ENCODE measurements around the gene LCLAT1. TPM values are rescaled to one million over a fixed set of nuclear protein-coding genes. Genes with fewer than 3 reads are reported as not detected.

LCLAT1 gene
- total RNA-seq, 1 donor from 2014 or later = 16.0 TPM

- TF ChIP-seq, protein P1, sequence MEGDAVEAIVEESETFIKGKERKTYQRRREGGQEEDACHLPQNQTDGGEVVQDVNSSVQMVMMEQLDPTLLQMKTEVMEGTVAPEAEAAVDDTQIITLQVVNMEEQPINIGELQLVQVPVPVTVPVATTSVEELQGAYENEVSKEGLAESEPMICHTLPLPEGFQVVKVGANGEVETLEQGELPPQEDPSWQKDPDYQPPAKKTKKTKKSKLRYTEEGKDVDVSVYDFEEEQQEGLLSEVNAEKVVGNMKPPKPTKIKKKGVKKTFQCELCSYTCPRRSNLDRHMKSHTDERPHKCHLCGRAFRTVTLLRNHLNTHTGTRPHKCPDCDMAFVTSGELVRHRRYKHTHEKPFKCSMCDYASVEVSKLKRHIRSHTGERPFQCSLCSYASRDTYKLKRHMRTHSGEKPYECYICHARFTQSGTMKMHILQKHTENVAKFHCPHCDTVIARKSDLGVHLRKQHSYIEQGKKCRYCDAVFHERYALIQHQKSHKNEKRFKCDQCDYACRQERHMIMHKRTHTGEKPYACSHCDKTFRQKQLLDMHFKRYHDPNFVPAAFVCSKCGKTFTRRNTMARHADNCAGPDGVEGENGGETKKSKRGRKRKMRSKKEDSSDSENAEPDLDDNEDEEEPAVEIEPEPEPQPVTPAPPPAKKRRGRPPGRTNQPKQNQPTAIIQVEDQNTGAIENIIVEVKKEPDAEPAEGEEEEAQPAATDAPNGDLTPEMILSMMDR (IDR thresholded peaks at IDR 0.05; ENCODE audit: partially characterized antibody, unreplicated experiment) = no peak
- H3K27me3 Mint-ChIP-seq (ENCODE audit: unreplicated experiment) = peaks cover 4% of the 10 kb centered on the region
- no peak overlapping the region for H3K4me3 Mint-ChIP-seq (ENCODE audit: unreplicated experiment)
- no peak for DNase-seq
- H3K9me3 Mint-ChIP-seq (ENCODE audit: unreplicated experiment) = no peaks in the 10 kb centered on the region
- H3K27ac Mint-ChIP-seq (ENCODE audit: unreplicated experiment) = no peak overlapping the region
- H3K36me3 Mint-ChIP-seq (ENCODE audit: unreplicated experiment) = no peaks in the 10 kb centered on the region
- no peaks in the 10 kb centered on the region for H3K4me1 Mint-ChIP-seq (ENCODE audit: low read depth, unreplicated experiment)
Observed at GRCh38 chr2:30656079-30656478, 209.0 kb downstream of the LCLAT1 start.

DNA sequence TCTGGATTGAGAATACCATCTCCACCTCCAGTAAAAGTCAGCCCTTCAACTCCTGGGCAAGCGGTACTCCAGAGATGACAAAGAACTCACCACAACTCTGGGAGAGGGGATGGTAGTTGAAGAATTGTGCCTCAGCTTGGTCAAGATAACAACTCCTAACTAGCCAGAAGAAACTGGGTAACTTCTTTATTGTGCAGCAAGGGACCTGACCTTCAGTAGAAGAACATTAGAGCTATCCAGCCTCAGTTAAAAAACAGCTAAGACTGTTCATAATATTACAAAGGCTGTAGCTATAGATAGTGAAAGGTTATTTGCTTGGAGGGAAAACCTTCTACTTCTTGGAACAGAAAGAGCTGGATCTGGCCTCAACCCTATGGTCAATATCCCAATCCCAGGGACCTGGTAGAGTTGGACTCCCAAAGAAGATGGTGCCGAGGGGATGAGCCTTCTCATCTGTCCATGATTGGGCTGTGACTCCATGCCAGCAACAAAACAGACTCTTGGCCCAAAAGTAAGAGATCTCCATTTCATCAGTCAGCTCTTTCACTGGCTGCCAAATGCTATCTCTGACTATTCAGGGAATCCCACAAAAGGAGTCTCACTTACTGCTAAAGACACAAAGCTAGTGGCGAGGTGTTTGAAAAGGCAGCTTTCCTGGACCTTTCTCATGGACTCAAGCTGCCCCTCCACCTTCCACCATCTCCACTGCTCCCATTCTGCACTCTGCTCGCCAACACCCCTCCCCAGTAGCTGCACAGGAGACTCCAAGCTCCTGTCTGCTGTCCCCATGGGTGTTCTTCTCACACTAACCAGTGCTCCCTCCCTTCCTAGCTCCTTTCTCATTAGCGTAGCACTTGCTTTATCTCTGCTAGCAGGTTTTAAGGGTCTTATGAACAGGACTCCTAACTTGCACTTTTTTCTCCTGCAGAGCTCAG, 214.4 kb downstream of the LCLAT1 start:
- H3K4me3 Mint-ChIP-seq (ENCODE audit: unreplicated experiment) = no peak overlapping the region
- TF ChIP-seq, protein P1 (IDR thresholded peaks at IDR 0.05; ENCODE audit: partially characterized antibody, unreplicated experiment) = no peak
- H3K36me3 Mint-ChIP-seq (ENCODE audit: unreplicated experiment) = no peaks in the 10 kb centered on the region
- H3K27me3 Mint-ChIP-seq (ENCODE audit: unreplicated experiment) = no peaks in the 10 kb centered on the region
- H3K9me3 Mint-ChIP-seq (ENCODE audit: unreplicated experiment) = peaks cover 2% of the 10 kb centered on the region
- no peak overlapping the region for H3K27ac Mint-ChIP-seq (ENCODE audit: unreplicated experiment)
- no peak for DNase-seq
- H3K4me1 Mint-ChIP-seq (ENCODE audit: low read depth, unreplicated experiment) = no peaks in the 10 kb centered on the region

GRCh38 chr2:30662268-30663131, 215.5 kb downstream of the LCLAT1 start:
- Mint-ChIP-seq H3K9me3 (ENCODE audit: unreplicated experiment) (peaks cover 2% of the 10 kb centered on the region), H3K36me3 (ENCODE audit: unreplicated experiment) (no peaks in the 10 kb centered on the region), H3K27me3 (ENCODE audit: unreplicated experiment) (no peaks in the 10 kb centered on the region), H3K4me1 (ENCODE audit: low read depth, unreplicated experiment) (no peaks in the 10 kb centered on the region), H3K4me3 (ENCODE audit: unreplicated experiment) (no peak overlapping the region), H3K27ac (ENCODE audit: unreplicated experiment) (no peak overlapping the region)
- TF ChIP-seq, protein P1 (IDR thresholded peaks at IDR 0.05; ENCODE audit: partially characterized antibody, unreplicated experiment) = no peak
- no peak for DNase-seq

GRCh38 chr2:30663321-30663720, 216.3 kb downstream of the LCLAT1 start:
- Mint-ChIP-seq H3K36me3 (ENCODE audit: unreplicated experiment) (no peaks in the 10 kb centered on the region), H3K4me3 (ENCODE audit: unreplicated experiment) (no peak overlapping the region), H3K27me3 (ENCODE audit: unreplicated experiment) (no peaks in the 10 kb centered on the region), H3K9me3 (ENCODE audit: unreplicated experiment) (peaks cover 2% of the 10 kb centered on the region), H3K4me1 (ENCODE audit: low read depth, unreplicated experiment) (no peaks in the 10 kb centered on the region), H3K27ac (ENCODE audit: unreplicated experiment) (no peak overlapping the region)
- TF ChIP-seq, protein P1 (IDR thresholded peaks at IDR 0.05; ENCODE audit: partially characterized antibody, unreplicated experiment) = no peak
- DNase-seq = no peak
